ACC112 (cell line): ENCODE results near the gene RCL1.
"Not testable (repeated sequence)": the region's sequence is repeated elsewhere in the genome, so short reads cannot be mapped to it uniquely, and the experiment has no call there.

Experiments
- H2AFZ ChIP-seq: fragments of 200-600 bp; sonication (generic); one replicate; pipeline ENCODE4 v1.6.0; 2017; ENCODE audit warnings: antibody characterized with exemption, low read length; ENCODE audit not compliant: unreplicated experiment
- H3K27ac ChIP-seq: fragments of 200-600 bp; sonication (generic); 2 replicates; pipeline ENCODE4 v1.5.1; 2014; ENCODE audit warnings: low read depth, mild to moderate bottlenecking, antibody characterized with exemption, low read length, moderate library complexity
- H3K27me3 ChIP-seq: fragments of 200-600 bp; sonication (generic); 2 replicates; pipeline ENCODE4 v1.6.1; 2014; ENCODE audit warnings: mild to moderate bottlenecking, antibody characterized with exemption, low read length, moderate library complexity, mixed read lengths; ENCODE audit not compliant: insufficient read depth
- H3K36me3 ChIP-seq: fragments of 200-600 bp; sonication (generic); 2 replicates; pipeline ENCODE4 v1.6.1; 2016; ENCODE audit warnings: mild to moderate bottlenecking, antibody characterized with exemption, low read length, moderate library complexity, mixed read lengths; ENCODE audit not compliant: insufficient read depth
- H3K4me1 ChIP-seq: fragments of 200-600 bp; sonication (generic); one replicate; pipeline ENCODE4 v1.6.1; 2016; ENCODE audit warnings: low read length, mixed read lengths; ENCODE audit not compliant: insufficient read depth, unreplicated experiment, control insufficient read depth
- H3K4me3 ChIP-seq: fragments of 200-600 bp; sonication (generic); 2 replicates; pipeline ENCODE4 v1.5.1; 2014; ENCODE audit warnings: mild to moderate bottlenecking, low read depth, low read length
- H3K79me2 ChIP-seq: fragments of 200-600 bp; sonication (generic); one replicate; pipeline ENCODE4 v1.6.0; 2016; ENCODE audit warnings: low read length; ENCODE audit not compliant: control insufficient read depth, unreplicated experiment, insufficient read depth

Gene RCL1

GRCh38 chr9:4792572-4793458 lies at the start of gene RCL1:
TSS of gene RCL1 (plus strand) at chr9:4792944. CDS start at chr9:4793092, 148 bp downstream.
- H3K79me2 ChIP-seq, result peaks cover 31% of the 10 kb centered on the region
- H3K36me3 ChIP-seq, result no peaks in the 10 kb centered on the region
- peak within 1 kb of the TSS; percentile 90 for H3K4me3 ChIP-seq
- H3K4me1 ChIP-seq, result peaks cover 10% of the 10 kb centered on the region
- H3K27me3 ChIP-seq, result no peaks in the 10 kb centered on the region
- H3K27ac ChIP-seq, result peak within 1 kb of the TSS; percentile 56
- H2AFZ ChIP-seq, result peak within 1 kb of the TSS; percentile 80

GRCh38 chr9:4743131-4743875 lies 49.4 kb upstream of the RCL1 start:
- Histone ChIP-seq H3K36me3 (no peaks in the 10 kb centered on the region), H3K4me1 (peaks cover 7% of the 10 kb centered on the region), H3K4me3 (no peak overlapping the region), H3K27ac (peak overlapping the region; percentile 35), H2AFZ (no peak overlapping the region), H3K79me2 (peaks cover 16% of the 10 kb centered on the region), H3K27me3 (no peaks in the 10 kb centered on the region)

GRCh38 chr9:4746278-4747030 lies 46.3 kb upstream of the RCL1 start:
- Histone ChIP-seq H3K79me2 (no peaks in the 10 kb centered on the region), H2AFZ (no peak overlapping the region), H3K27ac (no peak overlapping the region), H3K36me3 (no peaks in the 10 kb centered on the region), H3K4me1 (no peaks in the 10 kb centered on the region), H3K4me3 (no peak overlapping the region), H3K27me3 (no peaks in the 10 kb centered on the region)

- Histone ChIP-seq H3K4me3 (no peak overlapping the region), H3K4me1 (no peaks in the 10 kb centered on the region), H3K27ac (no peak overlapping the region), H3K27me3 (no peaks in the 10 kb centered on the region), H3K36me3 (no peaks in the 10 kb centered on the region), H3K79me2 (no peaks in the 10 kb centered on the region), H2AFZ (no peak overlapping the region)
Measured at GRCh38 chr9:4748612-4749011, 44.1 kb upstream of the RCL1 start.

GRCh38 chr9:4750023-4750673 lies 42.6 kb upstream of the RCL1 start:
- Histone ChIP-seq H2AFZ (no peak overlapping the region), H3K36me3 (no peaks in the 10 kb centered on the region), H3K27ac (no peak overlapping the region), H3K79me2 (no peaks in the 10 kb centered on the region), H3K4me3 (no peak overlapping the region), H3K4me1 (no peaks in the 10 kb centered on the region), H3K27me3 (no peaks in the 10 kb centered on the region)

GRCh38 chr9:4754530-4754929 lies 38.2 kb upstream of the RCL1 start:
- H3K4me3 ChIP-seq, H3K79me2 ChIP-seq, H3K4me1 ChIP-seq, H3K36me3 ChIP-seq, H2AFZ ChIP-seq, H3K27ac ChIP-seq, H3K27me3 ChIP-seq: not testable (repeated sequence)

GRCh38 chr9:4755026-4755609 lies 37.6 kb upstream of the RCL1 start:
- H3K4me1 ChIP-seq, result no peaks in the 10 kb centered on the region
- H3K27me3 ChIP-seq, result no peaks in the 10 kb centered on the region
- H2AFZ ChIP-seq, result no peak overlapping the region
- H3K79me2 ChIP-seq, result no peaks in the 10 kb centered on the region
- no peaks in the 10 kb centered on the region for H3K36me3 ChIP-seq
- no peak overlapping the region for H3K4me3 ChIP-seq
- H3K27ac ChIP-seq, result no peak overlapping the region

GRCh38 chr9:4756420-4756819 lies 36.3 kb upstream of the RCL1 start:
- H3K79me2 ChIP-seq, result no peaks in the 10 kb centered on the region
- no peak overlapping the region for H3K4me3 ChIP-seq
- no peak overlapping the region for H2AFZ ChIP-seq
- H3K27ac ChIP-seq, result no peak overlapping the region
- no peaks in the 10 kb centered on the region for H3K4me1 ChIP-seq
- no peaks in the 10 kb centered on the region for H3K27me3 ChIP-seq
- no peaks in the 10 kb centered on the region for H3K36me3 ChIP-seq

GRCh38 chr9:4760122-4760521 lies 32.6 kb upstream of the RCL1 start:
- no peak overlapping the region for H3K4me3 ChIP-seq
- H3K36me3 ChIP-seq, result no peaks in the 10 kb centered on the region
- H2AFZ ChIP-seq, result no peak overlapping the region
- H3K27me3 ChIP-seq, result no peaks in the 10 kb centered on the region
- no peak overlapping the region for H3K27ac ChIP-seq
- H3K79me2 ChIP-seq, result no peaks in the 10 kb centered on the region
- H3K4me1 ChIP-seq, result no peaks in the 10 kb centered on the region
